Measurements from ENCODE around the gene MYO1F. TPM values are rescaled to one million over a fixed set of nuclear protein-coding genes. Genes with fewer than 3 reads are reported as not detected.

MYO1F gene
- total RNA-seq, 2 donors from 2014 or later: 2.0 to 8.0 TPM

DNA sequence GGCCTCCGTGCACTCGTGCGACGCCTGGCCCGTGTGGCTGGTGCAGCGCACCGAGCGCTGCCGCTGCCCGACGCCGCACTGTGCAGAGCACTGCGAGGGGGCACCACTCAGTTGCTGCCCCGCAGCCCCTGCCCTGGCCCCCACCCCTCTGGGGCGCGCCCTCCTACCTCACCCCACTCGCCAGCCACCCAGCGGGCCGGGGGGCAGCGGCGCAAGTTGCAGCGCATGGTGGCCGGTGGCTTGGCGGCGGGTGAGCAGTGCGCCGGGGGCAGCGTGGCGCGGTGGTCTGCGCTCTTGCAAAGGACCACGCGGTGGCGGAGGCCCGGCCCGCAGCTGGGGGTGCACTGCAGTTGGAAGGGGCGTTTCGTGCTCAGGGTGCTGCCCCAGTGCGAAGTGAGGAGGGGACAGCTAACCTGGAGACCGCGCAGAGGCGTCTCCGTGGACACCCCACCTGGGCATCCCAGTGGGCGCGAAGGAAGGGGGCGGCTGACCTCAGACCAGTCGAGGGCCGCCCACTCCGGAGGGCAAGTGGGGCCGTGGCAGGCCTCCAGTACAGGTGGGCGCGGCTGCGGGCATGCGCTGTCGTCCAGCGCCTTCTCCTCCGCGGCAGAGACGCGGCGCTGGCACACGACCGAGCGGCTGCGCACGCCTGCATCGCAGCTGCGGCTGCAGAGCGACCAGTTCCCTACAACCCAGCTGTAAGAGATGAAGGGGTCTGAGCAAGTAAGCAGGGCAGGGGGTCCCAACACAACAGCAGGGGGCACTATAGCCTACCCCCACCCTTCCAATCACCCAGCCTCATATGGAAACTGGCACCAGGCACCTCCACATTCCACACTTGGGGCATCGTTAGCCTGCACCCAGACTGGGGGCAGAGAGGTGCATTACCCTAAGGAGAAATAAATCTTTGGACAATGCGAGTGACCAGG is 8.0 kb upstream of the MYO1F start:
- DNase-seq: no peak
- peaks cover 0 to 3% of the 10 kb centered on the region in 2 donors for H3K27me3 ChIP-seq
- H3K27ac ChIP-seq: no peak overlapping the region
- ATAC-seq: no peak
- no peaks in the 10 kb centered on the region for H3K9me3 ChIP-seq
- TF ChIP-seq POLR2A (IDR thresholded peaks at IDR 0.05): no peak
- no peaks in the 10 kb centered on the region for H3K36me3 ChIP-seq (replicated peaks in 1 of 2; ENCODE audit: insufficient read depth in 1 of 2, low read depth in 2 of 2)
- intact Hi-C loops (cut with DNase I): no loop called here
- 58 to 64% methylated on average over 39 to 68 of the region's 71 CpGs for WGBS, 2 donors
- no peak overlapping the region for H3K4me3 ChIP-seq
- peaks cover 6% of the 10 kb centered on the region for H3K4me1 ChIP-seq

- Histone ChIP-seq H3K27me3 (peaks cover 0 to 8% of the 10 kb centered on the region in 2 donors), H3K4me1 (peaks cover 6% of the 10 kb centered on the region), H3K9me3 (no peaks in the 10 kb centered on the region), H3K27ac (no peak overlapping the region), H3K36me3 (replicated peaks in 1 of 2; ENCODE audit: insufficient read depth in 1 of 2, low read depth in 2 of 2) (no peaks in the 10 kb centered on the region), H3K4me3 (no peak overlapping the region)
- TF ChIP-seq POLR2A (IDR thresholded peaks at IDR 0.05) (no peak), CTCF (IDR thresholded peaks at IDR 0.05) (peak; percentile 93 to 100 (median 98))
- 1 to 9% methylated on average over 8 to 20 of the region's 21 CpGs for WGBS, 2 donors
- ATAC-seq (peak; percentile 72), DNase-seq (peak; percentile 75 to 84 (median 80))
- intact Hi-C loops (cut with DNase I): no loop called here
These were observed 3.6 kb upstream of the MYO1F start for GRCh38 chr19:8580710-8581281.

GRCh38 chr19:8578642-8579265 is 1.5 kb upstream of the MYO1F start:
- H3K36me3 ChIP-seq (replicated peaks in 1 of 2; ENCODE audit: insufficient read depth in 1 of 2, low read depth in 2 of 2): no peaks in the 10 kb centered on the region
- peaks cover 0 to 8% of the 10 kb centered on the region in 2 donors for H3K27me3 ChIP-seq
- peaks cover 6% of the 10 kb centered on the region for H3K4me1 ChIP-seq
- no peak overlapping the region for H3K27ac ChIP-seq
- no peak for TF ChIP-seq POLR2A (IDR thresholded peaks at IDR 0.05)
- peak; percentile 69 to 90 (median 78) for TF ChIP-seq CTCF (IDR thresholded peaks at IDR 0.05)
- intact Hi-C loops (cut with DNase I): loop anchor here (10.0 kb wide), 1 partner anchor 224 kb away; no protein-coding TSS in a partner anchor
- ATAC-seq: peak; percentile 48
- no peak overlapping the region for H3K4me3 ChIP-seq
- DNase-seq: peak; percentile 74 to 81 (median 77)
- 15 to 40% methylated on average over 8 to 17 of the region's 17 CpGs for WGBS, 2 donors
- H3K9me3 ChIP-seq: no peaks in the 10 kb centered on the region

DNA sequence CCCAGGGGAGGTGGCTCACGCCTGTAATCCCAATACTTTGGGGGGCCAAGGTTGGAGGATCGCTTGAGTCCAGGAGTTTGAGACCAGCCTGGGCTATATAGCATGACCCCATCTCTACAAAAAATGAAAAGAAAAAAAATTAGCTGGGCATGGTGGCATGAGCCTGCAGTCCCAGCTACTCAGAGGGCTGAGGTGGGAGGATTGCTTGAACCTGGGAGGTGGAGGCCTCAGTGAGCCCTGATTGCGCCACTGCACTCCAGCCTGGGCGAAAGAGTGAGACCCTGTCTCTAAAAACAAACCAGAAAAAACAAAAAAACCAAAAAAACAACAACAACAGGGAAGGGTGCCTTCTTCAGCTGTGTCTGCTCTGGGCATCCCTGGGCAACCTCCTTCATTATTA is 499 bp upstream of the MYO1F start:
- Histone ChIP-seq H3K36me3 (replicated peaks in 1 of 2; ENCODE audit: insufficient read depth in 1 of 2, low read depth in 2 of 2) (no peaks in the 10 kb centered on the region), H3K4me1 (peaks cover 6% of the 10 kb centered on the region), H3K27me3 (peaks cover 0 to 8% of the 10 kb centered on the region in 2 donors), H3K27ac (no peak overlapping the region), H3K9me3 (no peaks in the 10 kb centered on the region), H3K4me3 (no peak overlapping the region)
- DNase-seq (no peak), ATAC-seq (no peak)
- TF ChIP-seq CTCF (IDR thresholded peaks at IDR 0.05) (no peak), POLR2A (IDR thresholded peaks at IDR 0.05) (no peak)
- intact Hi-C loops (cut with DNase I): loop anchor here (10.0 kb wide), 1 partner anchor 223 kb away; no protein-coding TSS in a partner anchor
- 41 to 83% methylated on average over 3 to 4 of the region's 4 CpGs for WGBS, 2 donors
